K562 (cell line): ENCODE measurements around the gene LAIR1. TPM values are rescaled to one million over a fixed set of nuclear protein-coding genes. Genes with fewer than 3 reads are reported as not detected.

Experiments
- ATAC-seq: fragments of 200-7000 bp; cut with Tn5 transposase; 3 replicates; pipeline ENCODE4 v1.9.1; 2020; ENCODE audit warnings: moderate library complexity
- BruUV-seq: library from RNA; stranded (reverse); fragments of 400-500 nt; replicated peaks from 2 replicates; lab custom pipeline; 2021; lab: Mats Ljungman, UMichigan
- CTCF ChIA-PET: fragments of 300-600 bp; formaldehyde crosslinking; extraction: SDS; loops from one replicate; lab custom pipeline; 2021; ENCODE audit warnings: low intra/inter-chr PET ratio; lab: Yijun Ruan, JAX
- POLR2A ChIA-PET: fragments of 300-600, 350-650 bp; sonication (Branson Sonifier 250); formaldehyde crosslinking; extraction: SDS; loops from one replicate; lab custom pipeline; 2021; ENCODE audit warnings: antibody characterized with exemption, inconsistent platforms; lab: Yijun Ruan, JAX
- DNase-seq, 4 experiments: peaks; one replicate each; pipeline versions ENCODE4 v3.0.0 to v3.0.0-alpha.2; 2011 to 2018; ENCODE audit warnings: low spot score in 3 of 4, mixed read lengths in 3 of 4; ENCODE audit errors: extremely low read depth in 1 of 4
- FAIRE-seq: peaks from 2 replicates; lab custom pipeline; 2011; peaks lifted over from hg19 to GRCh38; lab: Jason Lieb, UNC
- H2AFZ ChIP-seq: 2 replicates; pipeline ENCODE4 v1.6.0; 2011; ENCODE audit warnings: low read depth, low read length, control low read depth, inconsistent platforms
- H3K27ac ChIP-seq: fragments of 200-600 bp; 3 replicates; pipeline ENCODE4 v1.8.0; 2011; ENCODE audit warnings: low read depth, mild to moderate bottlenecking, control low read depth, inconsistent platforms, low read length, moderate library complexity, mixed read lengths; ENCODE audit errors: extremely low read depth
- H3K27me3 ChIP-seq, 2 experiments: fragments of 300-600 bp in 1 of 2; 2 replicates in 1 of 2; 3 replicates in 1 of 2; pipeline versions ENCODE4 v1.6.0 to v1.8.0; 2011; ENCODE audit warnings: inconsistent platforms in 2 of 2, low read length in 2 of 2, mild to moderate bottlenecking in 1 of 2, mixed read lengths in 1 of 2, moderate library complexity in 1 of 2; ENCODE audit not compliant: control insufficient read depth in 2 of 2, insufficient read depth in 2 of 2
- H3K36me3 ChIP-seq: fragments of 300-600 bp; 3 replicates; pipeline ENCODE4 v1.8.0; 2011; ENCODE audit warnings: mild to moderate bottlenecking, low read length, inconsistent platforms; ENCODE audit not compliant: control insufficient read depth, insufficient read depth
- H3K4me1 ChIP-seq, 2 experiments: fragments of 200-600 bp in 1 of 2; replicated peaks in 1 of 2; 2 replicates in 1 of 2; 3 replicates in 1 of 2; pipeline versions ENCODE4 v1.5.1 to v1.8.0; 2011; ENCODE audit warnings: inconsistent platforms in 2 of 2, low read length in 2 of 2, mild to moderate bottlenecking in 1 of 2, mixed read lengths in 1 of 2, moderate library complexity in 1 of 2; ENCODE audit not compliant: control insufficient read depth in 2 of 2, insufficient read depth in 2 of 2
- H3K4me2 ChIP-seq: 2 replicates; pipeline ENCODE4 v1.6.1; 2011; ENCODE audit warnings: low read length, control low read depth, inconsistent platforms, mixed read lengths; ENCODE audit not compliant: insufficient read depth
- H3K4me3 ChIP-seq: fragments of 200-600 bp; sonication (generic), shearing (Covaris generic); 2 replicates; pipeline ENCODE4 v1.5.1; 2016; ENCODE audit warnings: control low read depth, inconsistent platforms
- H3K79me2 ChIP-seq: fragments of 200-600 bp; 3 replicates; pipeline ENCODE4 v1.8.0; 2011; ENCODE audit warnings: low read length, inconsistent platforms; ENCODE audit not compliant: control insufficient read depth, insufficient read depth
- H3K9ac ChIP-seq, 2 experiments: 2 replicates each; pipeline versions ENCODE4 v1.6.0 to v1.6.1; 2011; ENCODE audit warnings: low read depth in 2 of 2, low read length in 2 of 2, control low read depth in 1 of 2, inconsistent platforms in 1 of 2, mild to moderate bottlenecking in 1 of 2, mixed read lengths in 1 of 2; ENCODE audit not compliant: insufficient read depth in 1 of 2
- H3K9me1 ChIP-seq: one replicate; pipeline ENCODE4 v1.6.0; 2011; ENCODE audit warnings: inconsistent platforms, mild to moderate bottlenecking, low read length, moderate library complexity; ENCODE audit not compliant: control insufficient read depth, insufficient read depth
- H3K9me3 ChIP-seq: replicated peaks from 2 replicates; pipeline ENCODE4 v1.5.1; 2011; ENCODE audit warnings: low read depth, low read length, inconsistent platforms; ENCODE audit not compliant: control insufficient read depth, insufficient read depth
- H4K20me1 ChIP-seq: replicated peaks from 2 replicates; pipeline ENCODE4 v1.6.1; 2011; ENCODE audit warnings: low read length, inconsistent platforms, mixed read lengths; ENCODE audit not compliant: control insufficient read depth, insufficient read depth
- FIP1L1 ChIP-seq: fragments of 200-400 bp; formaldehyde crosslinking; IDR thresholded peaks from 2 replicates; pipeline ENCODE4 v1.6.1; 2018; ENCODE audit warnings: mild to moderate bottlenecking, low read depth, low read length; ENCODE audit not compliant: poor library complexity, severe bottlenecking
- KLF6 ChIP-seq: fragments of 250-450 bp; sonication (Bioruptor Pico); IDR thresholded peaks from 2 replicates; pipeline ENCODE4 v1.4.0; 2020; ENCODE audit warnings: mild to moderate bottlenecking, moderate library complexity, borderline replicate concordance
- MCM2 ChIP-seq: fragments of 450-650 bp; IDR thresholded peaks from 2 replicates; pipeline ENCODE4 v1.6.1; 2017; ENCODE audit warnings: low read depth, mild to moderate bottlenecking
- NONO ChIP-seq, 2 experiments: fragments of 200-400 bp in 1 of 2; fragments of 450-650 bp in 1 of 2; formaldehyde crosslinking in 1 of 2; IDR thresholded peaks; 2 replicates each; pipeline ENCODE4 v1.6.1; 2017; ENCODE audit warnings: low read depth in 2 of 2, mild to moderate bottlenecking in 2 of 2, moderate library complexity in 2 of 2, low read length in 1 of 2
- OTX1 ChIP-seq: fragments of 450-650 bp; formaldehyde crosslinking; IDR thresholded peaks from 2 replicates; pipeline ENCODE4 v1.4.0; 2022; ENCODE audit warnings: mild to moderate bottlenecking
- PTTG1 ChIP-seq: fragments of 450-650 bp; IDR thresholded peaks from 2 replicates; pipeline ENCODE4 v1.6.1; 2016; ENCODE audit warnings: low read depth, mild to moderate bottlenecking, missing genetic modification characterization, missing compliant biosample characterization
- RBM39 ChIP-seq: fragments of 200-400 bp; formaldehyde crosslinking; optimal IDR thresholded peaks from 2 replicates; pipeline ENCODE3; 2018; ENCODE audit warnings: low read depth, low read length
- ZNF592 ChIP-seq: fragments of 450-650 bp; IDR thresholded peaks from 2 replicates; pipeline ENCODE4 v1.6.1; 2017; ENCODE audit warnings: antibody characterized with exemption, mild to moderate bottlenecking
- ZNF668 ChIP-seq: fragments of 250-450 bp; sonication (Bioruptor Pico); IDR thresholded peaks from 2 replicates; pipeline ENCODE4 v1.8.0; 2022; ENCODE audit warnings: mild to moderate bottlenecking, inconsistent platforms
- WGBS: fragments of 100-300 bp; shearing (Covaris generic); methylation state at CpG from one replicate; pipeline ENCODE4 v1.1.6; 2016; ENCODE audit warnings: low coverage, mixed read lengths; ENCODE audit not compliant: insufficient coverage; ENCODE audit errors: missing lambda C conversion rate; 5-methylcytosine and 5-hydroxymethylcytosine counted together
- in situ Hi-C: fragments of 300-500 bp; cut with MboI; formaldehyde crosslinking; loops from 4 replicates; pipeline ENCODE4 v1.15.0; 2018; ENCODE audit warnings: inconsistent platforms, mixed read lengths
- intact Hi-C: fragments of 100-400 bp; cut with micrococcal nuclease; formaldehyde crosslinking; loops from 2 replicates; pipeline ENCODE4 v1.14.2; 2022
- polyA plus RNA-seq, 8 experiments: library from polyadenylated mRNA; depleted of rRNA in 4 of 8; stranded (reverse) in 5 of 8; unstranded in 3 of 8; fragments of >200 nt; fragmentation: Nextera tagmentation in 2 of 8; fragmentation: Illumina TruSeq in 1 of 8; extraction: Ambion mirVana in 2 of 8; extraction: Trizol in 1 of 8; gene quantifications; 2 replicates each; pipeline versions ENCODE4 v1.2.1 to v1.2.3, GENCODE V29; 2011 to 2014; ENCODE audit warnings: inconsistent platforms in 1 of 8, missing spikeins in 1 of 8
- total RNA-seq, 7 experiments: library from RNA; depleted of rRNA in 6 of 7; stranded (reverse); fragments of >200 nt in 6 of 7; fragmentation: Illumina TruSeq in 2 of 7; extraction: Trizol in 2 of 7; gene quantifications; 2 replicates each; pipeline versions ENCODE4 v1.2.1 to v1.2.3, GENCODE V29; 2011 to 2021; ENCODE audit warnings: low replicate concordance in 1 of 7

Gene LAIR1
- total and polyA plus RNA-seq, 9 of the 15 experiments (the other 6 are each of a cell fraction or from before 2014, with no cell fraction given): 0.12 to 0.54 (median 0.24) TPM; not detected in 6

DNA sequence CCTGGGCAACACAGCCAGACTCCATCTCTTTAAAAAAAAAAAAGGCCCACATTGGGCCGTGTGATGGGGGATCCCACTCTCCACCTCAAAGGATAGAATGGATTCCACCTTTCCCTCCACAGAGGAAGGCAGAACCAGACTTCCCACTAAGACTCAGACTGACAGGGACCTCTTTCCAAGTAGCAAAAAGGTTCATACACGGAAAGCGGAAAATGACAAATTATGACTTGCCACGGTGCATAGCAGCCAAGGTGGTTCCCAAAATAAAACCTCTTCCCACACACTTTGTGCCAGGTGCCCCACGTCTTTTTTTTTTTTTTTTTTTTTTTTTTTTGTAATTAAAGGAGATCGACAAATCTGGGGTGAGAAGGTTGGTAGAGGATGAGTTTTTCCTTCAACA, 36.2 kb upstream of the LAIR1 start:
- Histone ChIP-seq H3K27ac (no peak overlapping the region), H3K9me1 (no peaks in the 10 kb centered on the region), H2AFZ (no peak overlapping the region), H3K4me2 (no peak overlapping the region), H3K4me1 (no peaks in the 10 kb centered on the region), H3K9ac (no peak overlapping the region), H4K20me1 (no peaks in the 10 kb centered on the region), H3K4me3 (no peak overlapping the region), H3K9me3 (no peaks in the 10 kb centered on the region), H3K36me3 (no peaks in the 10 kb centered on the region), H3K27me3 (peaks cover 14 to 22% of the 10 kb centered on the region in 2 experiments; a peak in 4 of 5 replicates), H3K79me2 (no peaks in the 10 kb centered on the region)
- ChIA-PET CTCF (no interaction called here), POLR2A (no interaction called here)
- 0% methylated on average over 5 of the region's 6 CpGs for WGBS
- no peak for ATAC-seq
- no peak for DNase-seq
- BruUV-seq: no TSS peak
- TF ChIP-seq RBM39 (no peak), NONO (IDR thresholded peaks at IDR 0.05; ENCODE audit: low read depth in 2 of 2, low read length in 1 of 2) (no peak), MCM2 (no peak), PTTG1 (tag) (no peak), OTX1 (CRISPR knock-in tag) (no peak), KLF6 (no peak), ZNF668 (CRISPR knock-in tag) (no peak), FIP1L1 (no peak), ZNF592 (no peak)
- intact Hi-C loops: no loop called here
- no peak for FAIRE-seq
- in situ Hi-C loops: no loop called here
